IMR-90 (cell line): ENCODE data around the gene FOXO4. TPM values are rescaled to one million over a fixed set of nuclear protein-coding genes. Genes with fewer than 3 reads are reported as not detected.

Experiments used
- ATAC-seq: fragments of 200-7000 bp; cut with Tn5 transposase; 2 replicates; pipeline ENCODE4 v1.9.1; 2020; ENCODE audit warnings: low read depth, mild to moderate bottlenecking, moderate library complexity
- BruUV-seq: library from RNA; stranded (reverse); fragments of 400-500 nt; replicated peaks from 2 replicates; lab custom pipeline; 2021; lab: Mats Ljungman, UMichigan
- CTCF ChIA-PET: fragments of 300-600 bp; formaldehyde crosslinking; extraction: SDS; loops from one replicate; lab custom pipeline; 2021; ENCODE audit warnings: antibody characterized with exemption; lab: Yijun Ruan, JAX
- POLR2A ChIA-PET: fragments of 300-600 bp; sonication (Branson Sonifier 250); formaldehyde crosslinking; loops from one replicate; lab custom pipeline; 2022; ENCODE audit warnings: antibody characterized with exemption; ENCODE audit not compliant: unreplicated experiment; lab: Charles Lee
- DNase-seq: peaks from one replicate; pipeline ENCODE4 v3.0.0; 2013
- H2AFZ ChIP-seq: replicated peaks from 2 replicates; pipeline ENCODE3; 2013; ENCODE audit warnings: low read length, mild to moderate bottlenecking; ENCODE audit not compliant: poor library complexity
- H2AK5ac ChIP-seq: 2 replicates; pipeline ENCODE4 v1.6.1; 2013; ENCODE audit warnings: low read depth, low read length, inconsistent platforms
- H2AK9ac ChIP-seq: replicated peaks from 2 replicates; pipeline ENCODE3; 2013; ENCODE audit warnings: mild to moderate bottlenecking, low read depth, low read length, moderate library complexity; ENCODE audit not compliant: poor library complexity
- H2BK120ac ChIP-seq: 2 replicates; pipeline ENCODE4 v1.6.1; 2013; ENCODE audit warnings: low read depth, low read length, inconsistent platforms
- H2BK15ac ChIP-seq: 3 replicates; pipeline ENCODE4 v1.6.1; 2013; ENCODE audit warnings: low read depth, low read length, inconsistent platforms
- H2BK20ac ChIP-seq: 2 replicates; pipeline ENCODE4 v1.6.1; 2013; ENCODE audit warnings: low read depth, mild to moderate bottlenecking, inconsistent platforms, low read length, moderate library complexity
- H2BK5ac ChIP-seq: 2 replicates; pipeline ENCODE4 v1.6.1; 2013; ENCODE audit warnings: mild to moderate bottlenecking, low read depth, low read length, inconsistent platforms; ENCODE audit not compliant: poor library complexity, severe bottlenecking
- H3K14ac ChIP-seq: replicated peaks from 2 replicates; pipeline ENCODE4 v1.6.1; 2013; ENCODE audit warnings: low read depth, low read length, inconsistent platforms
- H3K18ac ChIP-seq: 2 replicates; pipeline ENCODE4 v1.6.1; 2013; ENCODE audit warnings: low read depth, low read length, control low read depth
- H3K23ac ChIP-seq: 2 replicates; pipeline ENCODE4 v1.6.1; 2013; ENCODE audit warnings: low read depth, low read length, inconsistent platforms
- H3K27ac ChIP-seq: 2 replicates; pipeline ENCODE4 v1.5.1; 2013; ENCODE audit warnings: mild to moderate bottlenecking, control low read depth, low read length; ENCODE audit not compliant: insufficient read depth
- H3K27me3 ChIP-seq: 2 replicates; pipeline ENCODE4 v1.6.1; 2013; ENCODE audit warnings: low read length; ENCODE audit not compliant: control insufficient read depth, insufficient read depth
- H3K36me3 ChIP-seq: 2 replicates; pipeline ENCODE4 v1.6.1; 2013; ENCODE audit warnings: low read length, mixed read lengths; ENCODE audit not compliant: control insufficient read depth, insufficient read depth
- H3K4ac ChIP-seq: 2 replicates; pipeline ENCODE4 v1.6.1; 2013; ENCODE audit warnings: low read depth, low read length, inconsistent platforms
- H3K4me1 ChIP-seq: 2 replicates; pipeline ENCODE4 v1.6.1; 2013; ENCODE audit warnings: low read length, mixed read lengths; ENCODE audit not compliant: control insufficient read depth, insufficient read depth
- H3K4me2 ChIP-seq: 2 replicates; pipeline ENCODE4 v1.6.1; 2013; ENCODE audit warnings: low read depth, mild to moderate bottlenecking, control low read depth, low read length, moderate library complexity
- H3K4me3 ChIP-seq: 2 replicates; pipeline ENCODE4 v1.5.1; 2013; ENCODE audit warnings: low read depth, mild to moderate bottlenecking, control low read depth, low read length, moderate library complexity; ENCODE audit not compliant: insufficient read depth
- H3K56ac ChIP-seq: 2 replicates; pipeline ENCODE4 v1.6.1; 2013; ENCODE audit warnings: low read length, inconsistent platforms; ENCODE audit not compliant: insufficient read depth; ENCODE audit errors: extremely low read depth
- H3K79me1 ChIP-seq, 2 experiments: 2 replicates each; pipeline ENCODE4 v1.6.1; 2013; ENCODE audit warnings: low read length in 2 of 2, inconsistent platforms in 1 of 2, low read depth in 1 of 2
- H3K9ac ChIP-seq: 2 replicates; pipeline ENCODE4 v1.6.1; 2013; ENCODE audit warnings: low read depth, low read length, control low read depth
- H3K9me1 ChIP-seq: 2 replicates; pipeline ENCODE4 v1.6.1; 2013; ENCODE audit warnings: low read length, inconsistent platforms; ENCODE audit not compliant: insufficient read depth
- H3K9me3 ChIP-seq: 2 replicates; pipeline ENCODE4 v1.6.1; 2013; ENCODE audit warnings: low read length; ENCODE audit not compliant: control insufficient read depth, insufficient read depth
- H4K20me1 ChIP-seq: 2 replicates; pipeline ENCODE4 v1.6.1; 2013; ENCODE audit warnings: low read length, inconsistent platforms; ENCODE audit not compliant: insufficient read depth
- H4K5ac ChIP-seq: 2 replicates; pipeline ENCODE4 v1.6.1; 2013; ENCODE audit warnings: mild to moderate bottlenecking, low read depth, low read length, control low read depth
- H4K8ac ChIP-seq, 2 experiments: 2 replicates each; pipeline ENCODE4 v1.6.1; 2013; ENCODE audit warnings: low read depth in 2 of 2, low read length in 2 of 2, control low read depth in 1 of 2, inconsistent platforms in 1 of 2
- H4K91ac ChIP-seq: 2 replicates; pipeline ENCODE4 v1.6.1; 2013; ENCODE audit warnings: low read depth, low read length, inconsistent platforms; ENCODE audit not compliant: insufficient read depth
- BHLHE40 ChIP-seq: fragments of 150-350 bp; IDR thresholded peaks from 2 replicates; pipeline ENCODE4 v1.6.1; 2016; ENCODE audit warnings: mild to moderate bottlenecking, low read depth, low read length
- CEBPB ChIP-seq: IDR thresholded peaks from 2 replicates; pipeline ENCODE4 v1.6.1; 2012; ENCODE audit warnings: low read depth, low read length, improper control_type of control experiment
- CHD1 ChIP-seq: IDR thresholded peaks from 2 replicates; pipeline ENCODE4 v1.6.1; 2012; ENCODE audit warnings: low read depth, low read length, improper control_type of control experiment
- ELK1 ChIP-seq: fragments of 150-350 bp; IDR thresholded peaks from 2 replicates; pipeline ENCODE4 v1.6.1; 2016; ENCODE audit warnings: low read depth, mild to moderate bottlenecking, low read length, moderate library complexity, borderline replicate concordance
- MAFK ChIP-seq: IDR thresholded peaks from 2 replicates; pipeline ENCODE4 v1.6.1; 2012; ENCODE audit warnings: low read depth, low read length, improper control_type of control experiment
- MAZ ChIP-seq: IDR thresholded peaks from 2 replicates; pipeline ENCODE4 v1.6.1; 2012; ENCODE audit warnings: low read depth, mild to moderate bottlenecking, low read length, improper control_type of control experiment, moderate library complexity, borderline replicate concordance
- NFE2L2 ChIP-seq: fragments of 150-350 bp; IDR thresholded peaks from 2 replicates; pipeline ENCODE4 v1.6.1; 2016; ENCODE audit warnings: low read depth, mild to moderate bottlenecking, low read length
- POLR2A ChIP-seq: IDR thresholded peaks from 2 replicates; pipeline ENCODE4 v1.6.1; 2012; ENCODE audit warnings: mild to moderate bottlenecking, low read depth, low read length
- RAD21 ChIP-seq: IDR thresholded peaks from 2 replicates; pipeline ENCODE4 v1.6.1; 2012; ENCODE audit warnings: low read length, improper control_type of control experiment
- RFX5 ChIP-seq: IDR thresholded peaks from 2 replicates; pipeline ENCODE4 v1.8.0; 2012; ENCODE audit warnings: low read depth, mild to moderate bottlenecking, low read length, moderate library complexity
- SMC3 ChIP-seq: fragments of 150-350 bp; IDR thresholded peaks from 2 replicates; pipeline ENCODE4 v1.6.1; 2016; ENCODE audit warnings: low read depth, mild to moderate bottlenecking, antibody characterized with exemption, low read length, moderate library complexity
- USF2 ChIP-seq: fragments of 150-350 bp; IDR thresholded peaks from 2 replicates; pipeline ENCODE4 v1.6.1; 2017; ENCODE audit warnings: mild to moderate bottlenecking, antibody characterized with exemption, low read length, low read depth
- WGBS, 2 experiments: methylation state at CpG; one replicate each; pipeline versions ENCODE4 v1.1.5 to v1.1.7; 2013; ENCODE audit warnings: missing lambda C conversion rate in 2 of 2; ENCODE audit not compliant: insufficient read length in 1 of 2; ENCODE audit errors: extremely low coverage in 2 of 2; 5-methylcytosine and 5-hydroxymethylcytosine counted together
- dilution Hi-C: fragments of 300-500 bp; cut with HindIII; formaldehyde crosslinking; loops from one replicate; pipeline ENCODE4 v1.14.3; 2018; ENCODE audit warnings: low sequenced_read_pairs; ENCODE audit not compliant: unreplicated experiment
- in situ Hi-C: fragments of 300-500 bp; cut with MboI; formaldehyde crosslinking; loops from 3 replicates; pipeline ENCODE4 v1.14.3; 2019; ENCODE audit warnings: low sequenced_read_pairs, inconsistent platforms, mixed read lengths
- intact Hi-C: fragments of 100-400 bp; cut with micrococcal nuclease; formaldehyde crosslinking; loops from 2 replicates; pipeline ENCODE4 v1.10.0; 2022
- polyA plus RNA-seq, 3 experiments: library from polyadenylated mRNA; depleted of rRNA; stranded (reverse); fragments of >200 nt; gene quantifications; 2 replicates each; pipeline ENCODE4 v1.2.3, GENCODE V29; 2012; ENCODE audit warnings: low replicate concordance in 1 of 3
- total RNA-seq: library from RNA; depleted of rRNA; stranded (reverse); fragments of >200 nt; gene quantifications from 2 replicates; pipeline ENCODE4 v1.2.3, GENCODE V29; 2012

Gene FOXO4
- total and polyA plus RNA-seq, 2 of the 4 experiments (the other 2 are of a cell fraction), result 2.0 to 2.6 TPM

- Histone ChIP-seq H3K27me3 (peaks cover 18% of the 10 kb centered on the region), H3K4me1 (no peaks in the 10 kb centered on the region), H4K91ac (no peak overlapping the region), H3K14ac (no peak overlapping the region), H4K8ac (no peak overlapping the region), H3K9ac (no peak overlapping the region), H3K4ac (no peak overlapping the region), H4K20me1 (no peaks in the 10 kb centered on the region), H3K56ac (no peak overlapping the region), H3K23ac (no peak overlapping the region), H3K4me3 (no peak overlapping the region), H3K27ac (no peak overlapping the region), H3K9me3 (no peaks in the 10 kb centered on the region), H3K18ac (no peak overlapping the region), H2BK5ac (no peak overlapping the region), H2BK15ac (no peak overlapping the region), H2BK120ac (no peak overlapping the region), H3K9me1 (no peaks in the 10 kb centered on the region), H4K5ac (no peak overlapping the region), H2AK5ac (no peak overlapping the region), H2AK9ac (no peak overlapping the region), H3K79me1 (no peaks in the 10 kb centered on the region), H3K36me3 (no peaks in the 10 kb centered on the region), H3K4me2 (no peak overlapping the region), H2AFZ (no peak overlapping the region), H2BK20ac (no peak overlapping the region)
- in situ Hi-C loops, result no loop called here
- no CpG with 5 or more reads among the region's 3 CpGs for WGBS, 2 experiments
- DNase-seq, result no peak
- intact Hi-C loops, result no loop called here
- dilution Hi-C loops, result no loop called here
- ATAC-seq, result no peak
- CTCF ChIA-PET, result no interaction called here
- no TSS peak for BruUV-seq
- TF ChIP-seq MAFK (no peak), POLR2A (no peak), RFX5 (no peak), CEBPB (no peak), MAZ (no peak), USF2 (no peak), ELK1 (no peak), SMC3 (no peak), BHLHE40 (no peak), CHD1 (no peak), NFE2L2 (no peak), RAD21 (no peak)
- POLR2A ChIA-PET, result no interaction called here
Observed at GRCh38 chrX:71102292-71102691, 6.6 kb downstream of the FOXO4 start.
